Mesenteric fat pad (tissue), 1 donor: ENCODE measurements around the gene DUOX1. TPM values are rescaled to one million over a fixed set of nuclear protein-coding genes. Genes with fewer than 3 reads are reported as not detected.

Source experiments
- total RNA-seq: library from RNA; stranded (reverse); fragmentation: NEBNext Ultra II Directional; extraction: Animal tissue kit (Norgen Biotek cat#: 25700); gene quantifications from one replicate; pipeline ENCODE4 v1.2.1, GENCODE V29; 2021
- donor health status: DM: yes; HTN: yes; CAD: no.

The DUOX1 gene
- total RNA-seq, 1 donor from 2014 or later = 2.5 TPM

Other genes with a start within 250 kb of the DUOX1 start
- not detected for gene TERB2, start 173.3 kb upstream of the DUOX1 start, total RNA-seq
- gene SORD, start 106.8 kb upstream of the DUOX1 start, total RNA-seq = 7.4 TPM
- gene DUOX2, start 15.8 kb upstream of the DUOX1 start, total RNA-seq = 0.80 TPM
- gene DUOXA2, start 15.7 kb upstream of the DUOX1 start, total RNA-seq = not detected
- 1.8 TPM for gene DUOXA1, start 115 bp upstream of the DUOX1 start, total RNA-seq
- 3.8 TPM for gene SHF, start 58.0 kb downstream of the DUOX1 start, total RNA-seq
- gene SLC28A2, start 122.2 kb downstream of the DUOX1 start, total RNA-seq = not detected
- gene GATM, start 248.6 kb downstream of the DUOX1 start, total RNA-seq = 10.6 TPM